ENCODE measurements around the gene TNIP3. TPM values are rescaled to one million over a fixed set of nuclear protein-coding genes. Genes with fewer than 3 reads are reported as not detected.
"Not testable (repeated sequence)": the region's sequence is repeated elsewhere in the genome, so short reads cannot be mapped to it uniquely, and the experiment has no call there.

Gene TNIP3
- total and polyA plus RNA-seq, 12 donors = 0.10 to 0.54 (median 0.21) TPM; not detected in 6

GRCh38 chr4:121177246-121178137, 13.4 kb upstream of the TNIP3 start:
- H3K27ac ChIP-seq = no peak overlapping the region
- no peaks in the 10 kb centered on the region for H3K4me1 ChIP-seq (replicated peaks in 1 of 2)
- H3K9me3 ChIP-seq (replicated peaks in 1 of 3) = no peaks in the 10 kb centered on the region
- no peaks in the 10 kb centered on the region for H3K27me3 ChIP-seq
- WGBS, 4 donors = 51 to 66% (median 54%) methylated on average over 3 of the region's 3 CpGs
- TF ChIP-seq CTCF (IDR thresholded peaks at IDR 0.05) (no peak), POLR2A (IDR thresholded peaks at IDR 0.05) (no peak)
- H3K36me3 ChIP-seq (replicated peaks in 1 of 2) = no peaks in the 10 kb centered on the region
- no peak overlapping the region for H3K4me3 ChIP-seq
- DNase-seq = no peak
- intact Hi-C loops (cut with DNase I) = no loop called here

- Histone ChIP-seq H3K4me1 (replicated peaks in 1 of 2) (no peaks in the 10 kb centered on the region), H3K27me3 (no peaks in the 10 kb centered on the region), H3K36me3 (replicated peaks in 1 of 2) (no peaks in the 10 kb centered on the region), H3K4me3 (no peak overlapping the region), H3K27ac (peak overlapping the region in 1 of 5 donors; percentile 29), H3K9me3 (replicated peaks in 1 of 3) (no peaks in the 10 kb centered on the region)
- 63 to 87% (median 75%) methylated on average over 3 of the region's 3 CpGs for WGBS, 4 donors
- intact Hi-C loops (cut with DNase I) = no loop called here
- TF ChIP-seq POLR2A (IDR thresholded peaks at IDR 0.05) (no peak), CTCF (IDR thresholded peaks at IDR 0.05) (no peak)
- no peak for DNase-seq
Measured at GRCh38 chr4:121176082-121176934, 12.2 kb upstream of the TNIP3 start.

DNA sequence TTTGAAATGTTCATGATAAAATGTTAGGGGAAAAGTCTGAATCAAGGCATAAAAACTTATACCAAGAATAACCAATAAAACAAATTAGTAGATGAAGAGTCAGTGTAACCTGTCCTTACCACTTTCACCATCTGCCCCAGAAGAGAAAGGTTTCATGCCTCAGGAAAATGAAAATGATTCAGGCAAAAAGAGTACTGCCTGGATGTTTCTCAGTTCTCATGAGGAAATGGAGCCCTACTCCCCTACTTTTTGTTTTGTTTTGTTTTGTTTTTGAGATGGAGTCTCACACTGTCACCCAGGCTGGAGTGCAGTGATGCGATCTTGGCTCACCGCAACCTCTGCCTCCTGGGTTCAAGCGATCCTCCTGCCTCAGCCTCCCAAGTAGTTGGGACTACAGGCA, 7.4 kb upstream of the TNIP3 start:
- WGBS, 4 donors = 94 to 98% (median 97%) methylated on average over 3 of the region's 3 CpGs
- H3K36me3 ChIP-seq (replicated peaks in 1 of 2); DNase-seq; intact Hi-C loops (cut with DNase I); H3K9me3 ChIP-seq (replicated peaks in 1 of 3); H3K27me3 ChIP-seq; H3K4me3 ChIP-seq; H3K4me1 ChIP-seq (replicated peaks in 1 of 2); H3K27ac ChIP-seq: not testable (repeated sequence)

DNA sequence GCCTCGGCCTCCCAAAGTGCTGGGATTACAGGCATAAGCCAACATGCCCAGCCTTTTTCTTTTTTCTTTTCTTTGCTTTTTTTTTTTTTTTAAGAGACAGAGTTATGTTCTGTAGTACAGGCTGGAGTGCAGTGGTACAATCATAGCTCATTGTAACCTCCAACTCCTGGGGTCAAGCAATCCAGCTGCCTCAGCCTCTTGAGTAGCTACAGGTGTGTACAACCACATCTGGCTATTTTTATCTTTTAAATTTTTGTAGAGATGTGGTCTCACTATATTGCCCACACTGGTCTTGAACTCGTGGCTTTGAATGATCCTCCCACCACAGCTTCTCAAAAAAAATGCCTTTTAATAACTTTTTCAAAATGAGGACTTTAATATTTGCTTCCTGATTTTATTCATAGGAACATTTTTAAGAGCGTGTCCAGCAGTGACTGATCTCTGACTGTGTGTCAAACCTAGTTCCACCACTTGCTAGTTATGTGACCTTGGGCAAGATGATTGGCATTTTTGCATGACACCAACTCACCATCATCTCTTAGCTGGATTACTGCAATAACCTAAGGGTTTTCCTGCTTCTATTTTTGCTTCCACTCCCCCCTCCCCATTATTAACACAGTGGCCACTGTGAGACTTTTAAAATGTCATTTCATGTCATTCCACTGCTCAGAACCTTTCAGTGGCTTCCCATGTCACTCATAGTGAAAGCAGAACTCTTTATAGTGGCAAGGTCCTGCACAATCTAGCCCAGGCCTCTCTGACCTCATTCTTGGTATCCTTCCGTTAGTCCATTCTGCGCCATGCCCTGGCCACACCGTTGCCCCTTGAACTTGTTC, 4.5 kb upstream of the TNIP3 start:
- Histone ChIP-seq H3K4me1 (replicated peaks in 1 of 2) (no peaks in the 10 kb centered on the region), H3K27me3 (no peaks in the 10 kb centered on the region), H3K27ac (no peak overlapping the region), H3K9me3 (replicated peaks in 1 of 3) (no peaks in the 10 kb centered on the region), H3K4me3 (no peak overlapping the region), H3K36me3 (replicated peaks in 1 of 2) (no peaks in the 10 kb centered on the region)
- intact Hi-C loops (cut with DNase I) = no loop called here
- TF ChIP-seq POLR2A (IDR thresholded peaks at IDR 0.05) (no peak), CTCF (IDR thresholded peaks at IDR 0.05) (no peak)
- peak in 1 of 7 donors; percentile 10 for DNase-seq
- 76 to 82% (median 77%) methylated on average over 6 of the region's 6 CpGs for WGBS, 4 donors
